HUDEP-2 (cell line): ENCODE measurements around the gene PRR3.

ENCODE experiments used
- DNase-seq, 76 experiments: peaks; one replicate each; lab custom pipeline; 2025; ENCODE audit not compliant: unreplicated experiment in 76 of 76; lab: John Stamatoyannopoulos, UW

PRR3 gene

DNA sequence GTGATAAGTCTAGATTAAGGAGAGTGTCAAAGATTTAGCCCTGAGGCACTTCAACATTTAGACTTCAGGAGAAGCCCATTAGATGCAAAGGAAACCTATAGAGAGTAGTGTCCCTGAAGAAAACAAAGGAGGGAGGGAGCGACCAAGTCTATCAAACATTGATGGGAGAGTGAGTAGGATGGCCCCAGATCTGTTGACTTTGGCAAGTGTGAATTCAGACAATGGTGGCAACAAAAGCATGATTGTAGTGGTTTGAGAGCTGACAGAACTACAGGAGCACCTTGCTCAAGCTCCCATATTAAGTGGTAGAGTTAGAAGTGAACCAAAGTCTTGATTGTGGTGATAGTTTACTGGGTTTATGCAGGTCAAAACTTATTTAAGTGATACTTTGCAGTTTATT, 13.2 kb downstream of the PRR3 start:
- DNase-seq, result no peak

DNA sequence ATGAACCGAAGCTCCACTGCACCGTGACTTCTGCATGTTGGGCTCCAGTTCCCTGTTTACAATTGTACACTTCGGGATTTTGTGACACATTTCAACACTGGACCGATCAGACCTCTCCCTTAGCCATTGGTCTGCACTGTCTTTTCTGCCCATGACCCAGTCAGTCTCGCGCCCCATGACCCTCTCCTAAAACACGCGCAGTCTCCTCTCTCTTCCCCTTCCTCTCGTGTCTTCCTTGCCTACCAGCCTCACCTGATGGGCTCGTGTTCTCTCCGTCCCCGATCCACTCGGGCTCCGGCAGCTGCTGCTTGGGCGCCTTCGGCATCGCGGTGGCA, 13.6 kb downstream of the PRR3 start:
- peak in 3 of 76 experiments; percentile 27 to 91 (median 65) for DNase-seq

DNA sequence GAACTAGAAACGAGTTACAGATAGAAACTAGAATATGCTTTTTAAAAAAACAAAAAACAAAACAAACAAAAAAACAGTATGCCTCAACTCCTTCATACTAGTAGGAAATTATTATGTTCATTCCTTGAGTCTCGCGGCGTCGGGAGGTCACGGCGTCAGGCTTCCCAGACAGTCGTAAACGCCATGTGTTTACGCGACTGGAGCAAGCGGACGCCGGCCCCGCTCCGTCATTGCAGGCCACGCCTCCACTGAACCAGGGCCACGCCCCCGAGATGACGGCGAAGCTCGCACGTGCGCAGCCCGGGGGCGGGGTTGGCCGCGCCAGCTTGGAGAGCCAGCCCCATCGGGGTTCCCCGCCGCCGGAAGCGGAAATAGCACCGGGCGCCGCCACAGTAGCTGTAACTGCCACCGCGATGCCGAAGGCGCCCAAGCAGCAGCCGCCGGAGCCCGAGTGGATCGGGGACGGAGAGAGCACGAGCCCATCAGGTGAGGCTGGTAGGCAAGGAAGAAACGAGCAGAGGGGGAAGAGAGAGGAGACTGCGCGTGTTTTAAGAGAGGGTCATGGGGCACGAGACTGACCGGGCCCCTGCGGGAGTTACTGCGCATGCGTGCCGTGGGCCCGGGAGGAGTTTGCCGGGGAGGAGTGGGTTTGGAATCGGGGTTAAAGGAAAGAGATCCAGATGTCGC, 14.1 kb downstream of the PRR3 start, which contains the start of gene ABCF1:
ABCF1 (plus strand) TSS at position 368 of the 687 bp plus-strand sequence; CDS start at position 414, 46 bp downstream.
- DNase-seq, result peak; percentile 64 to 100 (median 99)

DNA sequence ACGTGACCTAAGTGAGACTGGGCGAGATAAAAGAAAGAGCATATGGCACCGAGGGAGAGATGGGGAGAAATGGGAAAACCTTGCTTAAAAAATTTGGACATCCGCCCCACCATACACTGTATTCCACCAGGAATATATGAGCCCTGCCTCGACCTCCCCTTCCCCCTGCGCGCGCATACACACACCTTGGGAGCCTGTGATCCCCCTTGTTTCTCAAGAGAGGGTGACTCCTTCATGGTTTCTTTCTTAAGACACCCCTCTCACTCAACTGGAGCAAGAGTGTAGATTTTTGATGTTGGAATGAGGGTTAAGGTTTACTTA, 14.6 kb downstream of the PRR3 start:
- no peak for DNase-seq

DNA sequence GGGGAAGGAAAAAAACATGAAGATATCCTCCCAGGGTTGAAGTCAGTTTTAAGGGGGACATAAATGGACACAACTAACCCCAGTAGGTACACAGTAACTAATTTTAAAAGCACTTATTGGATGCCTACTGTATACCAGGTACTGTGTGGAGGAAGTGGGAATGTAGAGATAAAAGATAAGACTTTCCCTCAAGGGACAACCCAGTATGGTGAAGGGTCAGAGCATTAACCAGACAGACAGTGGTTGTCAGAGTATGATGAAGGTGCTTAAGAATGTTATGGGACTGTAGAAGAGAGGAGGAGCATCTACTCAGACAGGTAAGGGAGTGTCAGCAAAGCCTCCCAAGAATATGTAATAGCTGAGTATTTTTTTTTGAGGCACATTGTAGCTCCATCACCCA, 15.1 kb downstream of the PRR3 start:
- DNase-seq, result no peak

DNA sequence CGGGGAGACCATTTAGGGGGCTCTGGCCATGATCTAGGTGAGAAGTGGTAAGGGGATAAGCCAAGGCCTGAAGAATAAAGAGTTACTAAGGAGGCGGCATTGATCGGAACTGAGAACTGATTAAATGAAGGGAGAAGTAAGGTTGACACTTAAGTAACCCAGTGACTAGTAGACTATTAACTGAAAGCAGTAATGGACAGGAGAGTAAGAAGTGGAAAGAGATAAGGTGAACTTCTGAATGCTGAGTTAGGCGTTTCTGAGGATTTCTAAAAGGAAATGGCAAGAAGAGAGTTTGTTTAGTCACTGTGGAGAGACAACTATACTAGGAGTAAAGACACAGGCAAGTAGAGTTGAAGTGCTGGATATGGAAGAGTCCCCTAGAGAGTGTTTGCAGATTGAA, 16.0 kb downstream of the PRR3 start:
- DNase-seq, result no peak

DNA sequence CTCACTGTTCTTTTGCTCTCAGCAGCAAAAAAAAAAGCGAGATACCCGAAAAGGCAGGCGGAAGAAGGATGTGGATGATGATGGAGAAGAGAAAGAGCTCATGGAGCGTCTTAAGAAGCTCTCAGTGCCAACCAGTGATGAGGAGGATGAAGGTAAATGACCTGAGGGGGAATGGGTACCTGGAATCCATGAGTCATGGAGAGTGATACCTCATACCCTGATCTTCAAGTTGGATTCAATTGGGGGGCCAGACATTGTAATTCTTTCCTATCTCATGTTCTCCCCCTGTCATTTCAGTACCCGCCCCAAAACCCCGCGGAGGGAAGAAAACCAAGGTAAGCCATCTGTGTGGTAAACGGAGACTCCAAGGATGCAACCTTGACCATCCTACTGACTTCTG, 21.0 kb downstream of the PRR3 start:
- no peak for DNase-seq

DNA sequence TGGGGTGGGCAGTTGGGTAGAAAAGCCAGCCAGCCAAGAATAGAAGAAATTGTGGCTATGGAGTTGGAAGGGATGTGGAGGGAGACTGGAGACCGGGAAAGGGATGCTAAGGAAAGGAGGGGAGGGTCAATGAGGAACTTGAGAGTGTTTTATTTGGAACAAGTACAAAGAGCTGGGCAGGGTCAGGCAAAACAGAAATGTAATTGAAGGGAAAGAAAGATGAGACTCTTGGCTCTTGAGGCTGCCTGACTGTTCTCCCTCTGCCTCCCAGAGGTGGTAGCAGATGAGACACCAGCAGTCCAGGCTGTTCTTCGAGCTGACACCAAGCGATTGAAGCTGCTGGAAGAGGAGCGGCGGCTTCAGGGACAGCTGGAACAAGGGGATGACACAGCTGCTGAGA, 26.8 kb downstream of the PRR3 start:
- DNase-seq, result no peak

DNA sequence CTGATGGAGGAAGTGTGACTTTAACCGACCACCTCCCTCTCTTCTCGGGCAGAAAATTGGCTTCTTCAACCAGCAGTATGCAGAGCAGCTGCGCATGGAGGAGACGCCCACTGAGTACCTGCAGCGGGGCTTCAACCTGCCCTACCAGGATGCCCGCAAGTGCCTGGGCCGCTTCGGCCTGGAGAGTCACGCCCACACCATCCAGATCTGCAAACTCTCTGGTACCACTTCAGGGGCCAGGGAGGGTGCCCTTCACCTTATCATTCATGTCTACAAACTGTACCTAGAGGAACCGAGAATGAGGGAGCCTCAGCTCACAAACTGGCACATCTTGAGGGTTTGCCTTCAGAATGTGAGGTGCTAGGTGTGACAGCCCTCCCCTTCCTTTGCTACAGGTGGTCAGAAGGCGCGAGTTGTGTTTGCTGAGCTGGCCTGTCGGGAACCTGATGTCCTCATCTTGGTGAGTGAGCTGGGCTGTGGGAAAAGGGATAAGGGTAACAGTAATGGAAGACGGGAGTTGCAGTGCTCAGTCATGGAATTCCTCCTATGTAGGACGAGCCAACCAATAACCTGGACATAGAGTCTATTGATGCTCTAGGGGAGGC, 32.8 kb downstream of the PRR3 start:
- no peak for DNase-seq

DNA sequence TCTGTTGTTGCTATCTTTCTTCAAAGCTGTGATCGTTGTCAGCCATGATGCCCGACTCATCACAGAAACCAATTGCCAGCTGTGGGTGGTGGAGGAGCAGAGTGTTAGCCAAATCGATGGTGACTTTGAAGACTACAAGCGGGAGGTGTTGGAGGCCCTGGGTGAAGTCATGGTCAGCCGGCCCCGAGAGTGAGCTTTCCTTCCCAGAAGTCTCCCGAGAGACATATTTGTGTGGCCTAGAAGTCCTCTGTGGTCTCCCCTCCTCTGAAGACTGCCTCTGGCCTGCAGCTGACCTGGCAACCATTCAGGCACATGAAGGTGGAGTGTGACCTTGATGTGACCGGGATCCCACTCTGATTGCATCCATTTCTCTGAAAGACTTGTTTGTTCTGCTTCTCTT, 33.4 kb downstream of the PRR3 start:
- no peak for DNase-seq

DNA sequence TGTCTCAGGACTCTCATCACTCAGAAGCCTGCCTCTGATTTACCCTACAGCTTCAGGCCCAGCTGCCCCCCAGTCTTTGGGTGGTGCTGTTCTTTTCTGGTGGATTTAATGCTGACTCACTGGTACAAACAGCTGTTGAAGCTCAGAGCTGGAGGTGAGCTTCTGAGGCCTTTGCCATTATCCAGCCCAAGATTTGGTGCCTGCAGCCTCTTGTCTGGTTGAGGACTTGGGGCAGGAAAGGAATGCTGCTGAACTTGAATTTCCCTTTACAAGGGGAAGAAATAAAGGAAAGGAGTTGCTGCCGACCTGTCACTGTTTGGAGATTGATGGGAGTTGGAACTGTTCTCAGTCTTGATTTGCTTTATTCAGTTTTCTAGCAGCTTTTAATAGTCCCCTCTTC, 33.9 kb downstream of the PRR3 start:
- DNase-seq, result peak in 1 of 76 experiments; percentile 13

DNA sequence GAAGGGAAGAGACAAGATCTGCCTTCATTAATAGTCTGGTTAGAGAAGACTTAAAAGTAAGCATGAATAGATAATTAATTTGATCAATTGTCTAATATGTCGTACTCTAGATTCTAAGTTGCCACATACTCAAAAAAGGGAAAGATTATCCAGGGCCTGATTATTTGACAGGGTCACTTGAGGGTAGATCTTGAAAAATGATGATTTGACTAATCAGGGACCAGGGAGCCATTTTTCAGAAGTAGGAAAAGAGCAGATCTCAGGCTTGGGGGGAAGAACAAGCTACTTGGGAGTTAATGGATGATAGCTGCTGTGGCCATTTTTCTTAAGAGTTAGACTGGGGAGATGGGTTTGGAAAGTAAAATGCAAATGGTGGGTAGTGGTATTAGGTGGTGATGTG, 35.2 kb downstream of the PRR3 start:
- DNase-seq, result no peak

DNA sequence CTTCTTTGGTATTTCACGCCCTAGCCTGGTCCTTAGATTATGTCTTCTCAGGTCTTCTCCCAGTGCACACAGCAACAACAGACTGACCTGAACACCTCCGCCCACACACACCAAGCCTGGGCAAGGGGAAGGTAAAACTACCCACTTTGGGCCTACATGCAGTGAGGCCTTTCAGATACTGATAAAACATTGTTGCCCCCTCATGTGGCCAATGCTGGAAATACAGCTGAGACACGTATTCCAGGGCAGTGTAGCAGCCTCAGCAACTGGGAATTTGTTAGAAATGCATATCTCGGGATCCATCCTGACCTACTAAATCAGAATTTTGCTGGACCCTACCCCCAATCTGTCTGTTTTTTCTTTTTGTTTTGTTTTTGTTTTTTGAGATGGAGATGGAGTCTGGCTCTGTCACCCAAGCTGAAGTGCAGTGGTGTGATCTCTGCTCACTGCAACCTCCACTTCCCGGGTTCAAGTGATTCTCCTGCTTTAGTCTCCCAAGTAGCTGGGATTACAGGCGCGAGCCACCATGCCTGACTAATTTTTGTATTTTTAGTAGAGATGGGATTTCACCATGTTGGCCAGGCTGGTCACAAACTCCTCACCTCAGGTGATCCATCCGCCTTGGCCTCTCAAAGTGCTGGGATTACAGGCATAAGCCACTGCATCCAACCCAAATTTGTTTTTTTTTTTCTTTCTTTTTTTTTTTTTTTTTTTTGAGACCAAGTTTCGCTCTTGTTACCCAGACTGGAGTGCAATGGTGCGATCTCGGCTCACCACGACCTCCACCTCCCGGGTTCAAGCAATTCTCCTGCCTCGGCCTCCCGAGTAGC, 40.4 kb downstream of the PRR3 start:
- peak in 72 of 76 experiments; percentile 11 to 89 (median 69) for DNase-seq

DNA sequence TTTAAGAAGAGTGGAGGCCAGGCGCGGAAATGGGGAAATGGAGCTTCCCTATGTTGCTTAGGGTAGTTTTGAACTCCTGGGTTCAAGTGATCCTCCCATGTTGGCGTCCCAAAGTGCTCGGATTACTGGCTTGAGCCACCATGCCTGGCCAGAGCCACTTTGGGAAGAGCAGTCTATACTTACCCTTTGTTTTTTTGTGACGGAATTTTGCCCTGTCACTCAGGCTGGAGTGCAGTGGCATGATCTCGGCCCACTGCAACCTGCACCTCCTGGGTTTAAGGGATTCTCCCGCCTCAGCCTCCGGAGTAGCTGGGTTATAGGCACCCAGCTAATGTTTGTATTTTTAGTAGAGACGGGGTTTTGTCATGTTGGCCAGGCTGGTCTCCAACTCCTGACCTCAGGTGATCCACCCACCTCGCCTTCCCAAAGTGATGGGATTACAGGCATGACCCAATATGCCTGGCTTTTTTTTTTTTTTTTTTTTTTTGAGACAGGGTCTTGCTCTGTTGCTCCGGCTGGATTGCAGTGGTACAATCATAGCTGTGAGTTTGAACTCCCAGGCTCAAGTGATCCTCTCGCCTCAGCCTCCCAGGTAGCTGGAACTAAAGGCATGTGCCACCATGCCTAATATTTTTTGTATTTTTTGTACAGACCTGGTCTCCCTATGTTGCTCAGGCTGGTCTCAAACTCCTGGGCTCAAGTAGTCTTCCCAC, 42.0 kb downstream of the PRR3 start:
- no peak for DNase-seq

DNA sequence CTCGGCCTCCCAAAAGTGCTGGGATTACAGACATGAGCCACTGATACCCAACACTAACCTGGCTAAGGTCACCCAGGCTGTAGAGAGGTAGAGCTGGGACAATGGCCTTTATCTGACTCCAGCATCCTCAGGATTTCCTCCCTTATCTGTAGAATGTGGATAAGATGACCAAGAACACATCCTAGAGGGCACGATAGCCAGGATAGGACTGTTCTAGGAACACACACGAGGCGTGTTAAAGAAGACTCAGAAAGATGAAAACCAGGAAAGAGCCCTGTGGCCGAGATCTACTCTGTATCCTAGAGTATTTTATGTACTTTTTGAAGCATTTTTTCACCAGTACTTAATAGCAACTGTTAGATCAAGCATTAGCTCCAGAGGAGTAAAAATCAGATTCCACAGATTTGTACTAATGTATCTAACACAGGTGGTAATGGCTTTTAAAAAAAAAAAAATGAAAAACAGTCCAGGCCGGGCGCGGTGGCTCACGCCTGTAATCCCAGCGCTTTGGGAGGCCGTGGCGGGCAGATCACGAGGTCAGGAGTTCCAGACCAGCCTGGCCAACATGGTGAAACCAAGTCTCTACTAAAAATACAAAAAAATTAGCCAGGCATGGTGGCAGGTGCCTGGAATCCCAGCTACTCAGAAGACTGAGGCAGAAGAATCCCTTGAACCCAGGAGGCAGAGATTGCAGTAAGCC, 42.7 kb downstream of the PRR3 start:
- DNase-seq, result no peak

DNA sequence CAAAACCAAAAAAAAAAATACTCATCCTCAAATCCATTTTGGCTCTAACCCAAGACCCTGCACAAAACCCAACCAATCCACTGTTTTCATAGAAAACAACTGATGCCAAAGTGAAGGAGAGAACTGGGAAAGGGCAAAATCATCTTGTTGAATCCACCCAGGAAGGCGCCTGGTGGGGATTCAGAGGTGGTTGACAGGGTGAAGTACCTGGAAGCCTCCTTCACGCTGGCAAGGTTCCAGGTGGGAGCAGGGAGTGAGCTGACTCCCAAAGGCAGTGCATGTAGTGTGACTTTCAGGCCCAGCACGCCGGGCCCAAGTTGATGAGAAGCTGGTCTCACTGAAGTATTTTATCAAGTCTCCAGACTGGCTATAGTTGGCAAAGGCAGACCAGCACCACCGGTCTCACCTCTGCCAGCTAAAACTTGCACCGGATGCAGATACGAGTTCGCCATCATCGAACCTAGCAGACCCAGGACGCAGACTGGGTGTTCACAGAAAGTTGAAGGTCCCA, 43.4 kb downstream of the PRR3 start:
- peak in 1 of 76 experiments; percentile 31 for DNase-seq

DNA sequence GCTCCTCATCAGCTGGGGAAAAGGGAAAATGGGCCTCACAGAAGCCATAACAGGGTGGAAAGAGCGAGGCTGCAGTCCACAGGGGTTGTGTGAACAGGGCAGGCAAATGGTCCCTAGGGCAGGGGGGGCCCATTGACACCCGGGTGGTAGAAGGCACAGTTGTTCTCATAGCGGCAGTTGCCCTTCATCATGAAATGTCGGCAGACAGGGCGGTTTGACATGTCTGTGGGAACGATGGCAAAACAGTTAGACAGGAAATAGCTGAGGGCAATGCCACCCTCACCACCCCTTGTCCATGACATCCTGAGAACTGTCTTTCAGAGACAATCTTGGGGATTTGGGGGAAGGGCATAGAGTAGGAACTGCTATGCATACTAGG, 44.3 kb downstream of the PRR3 start:
- DNase-seq, result no peak

DNA sequence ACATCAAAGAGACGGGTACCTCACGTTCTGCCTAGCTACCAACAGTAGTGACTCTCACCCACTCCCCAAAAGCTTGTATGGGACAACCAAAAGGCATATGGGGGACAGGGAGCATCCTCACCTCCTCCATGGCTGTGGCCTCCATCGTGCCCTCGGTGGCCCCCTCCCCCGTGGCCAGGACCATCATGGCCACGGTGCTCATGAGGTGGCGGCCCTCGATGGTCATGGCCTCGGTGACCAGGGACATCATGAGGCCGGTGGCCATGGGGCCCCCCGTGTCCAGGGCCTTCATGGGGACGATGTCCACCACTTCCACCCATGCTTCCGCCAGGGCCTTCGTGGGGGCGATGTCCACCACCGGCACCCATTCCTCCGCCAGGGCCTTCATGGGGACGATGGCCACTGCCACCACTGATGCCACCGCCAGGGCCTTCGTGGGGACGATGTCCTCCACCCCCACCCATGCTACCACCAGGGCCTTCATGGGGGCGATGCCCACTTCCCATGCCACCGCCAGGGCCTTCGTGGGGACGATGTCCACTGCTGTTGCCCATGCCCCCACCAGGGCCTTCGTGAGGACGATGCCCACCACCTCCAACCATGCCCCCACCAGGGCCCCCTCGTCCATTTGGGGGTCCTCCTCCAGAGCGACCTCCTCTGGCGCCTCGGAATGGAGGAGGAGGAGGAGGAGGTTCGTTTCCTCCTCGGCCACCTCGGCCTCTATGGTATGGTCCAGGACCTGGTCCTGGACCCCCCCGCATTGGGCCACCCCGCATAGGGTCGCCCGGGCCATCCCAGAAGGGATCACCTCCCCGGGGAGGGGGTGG, 44.9 kb downstream of the PRR3 start:
- no peak for DNase-seq

DNA sequence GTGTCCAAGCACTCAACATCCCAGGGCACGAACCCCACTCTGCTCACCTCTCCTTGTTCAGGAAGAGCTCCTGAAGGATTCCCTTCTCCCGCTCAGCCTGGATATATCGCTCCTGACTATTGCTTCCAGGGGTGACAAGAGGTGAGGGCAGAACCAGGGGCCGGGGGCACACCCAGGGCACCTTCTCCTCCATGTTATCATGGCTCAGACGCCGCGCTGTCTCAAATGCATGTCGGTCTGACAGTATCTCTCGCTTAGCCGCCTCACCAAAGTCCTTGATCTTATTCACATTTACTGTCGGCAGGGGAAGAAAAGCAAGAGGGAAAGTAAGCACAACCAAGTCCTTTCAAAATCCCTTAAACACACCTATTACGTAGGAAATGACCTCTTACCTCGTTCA, 46.9 kb downstream of the PRR3 start:
- no peak for DNase-seq

DNA sequence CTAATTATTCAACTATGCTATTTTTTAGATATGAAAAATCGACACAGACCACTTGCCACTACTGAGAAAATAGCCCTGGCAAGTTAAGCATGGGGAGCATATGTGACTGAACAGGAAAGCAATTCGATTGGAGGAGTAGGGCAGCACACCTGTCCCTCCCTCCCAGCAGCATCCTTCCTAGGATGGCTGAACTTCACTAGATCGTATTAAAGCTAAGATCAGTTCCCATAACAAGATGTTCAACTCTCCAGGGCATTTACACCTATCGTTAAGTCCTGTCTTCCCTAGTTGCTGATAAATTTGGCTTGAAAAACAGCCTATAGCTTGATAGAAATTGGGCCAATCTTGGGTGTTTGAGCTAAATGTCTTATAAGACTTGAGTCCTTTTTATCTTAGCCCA, 53.0 kb downstream of the PRR3 start:
- no peak for DNase-seq
